Neural progenitor cell (in vitro differentiated cells): ENCODE results near the gene KLLN. TPM values are rescaled to one million over a fixed set of nuclear protein-coding genes. Genes with fewer than 3 reads are reported as not detected.

Experiments used
- DNase-seq: peaks from one replicate; pipeline ENCODE4 v3.0.0-alpha.2; 2016; ENCODE audit warnings: low spot score
- H2AFZ ChIP-seq: fragments of 200-600 bp; sonication (generic); replicated peaks from 2 replicates; pipeline ENCODE4 v1.6.1; 2016; ENCODE audit warnings: antibody characterized with exemption
- H3F3A ChIP-seq: fragments of 200-600 bp; sonication (generic); 2 replicates; pipeline ENCODE4 v1.6.1; 2016; ENCODE audit warnings: antibody characterized with exemption, low read depth
- H3K27ac ChIP-seq: fragments of 200-600 bp; sonication (generic); 2 replicates; pipeline ENCODE4 v1.5.1; 2016; ENCODE audit warnings: mild to moderate bottlenecking
- H3K27me3 ChIP-seq: fragments of 200-600 bp; sonication (generic); 2 replicates; pipeline ENCODE4 v1.6.1; 2016; ENCODE audit warnings: mild to moderate bottlenecking, moderate library complexity
- H3K36me3 ChIP-seq: fragments of 200-600 bp; sonication (generic); 2 replicates; pipeline ENCODE4 v1.5.1; 2016
- H3K4me1 ChIP-seq: fragments of 200-600 bp; sonication (generic); 2 replicates; pipeline ENCODE4 v1.6.1; 2016; ENCODE audit warnings: mixed run types
- H3K4me2 ChIP-seq: fragments of 200-600 bp; sonication (generic); 2 replicates; pipeline ENCODE4 v1.6.1; 2016
- H3K4me3 ChIP-seq: fragments of 200-600 bp; sonication (generic); 2 replicates; pipeline ENCODE4 v1.5.1; 2016
- H3K79me2 ChIP-seq: fragments of 200-600 bp; sonication (generic); 2 replicates; pipeline ENCODE4 v1.6.1; 2016; ENCODE audit warnings: low read depth
- H3K9ac ChIP-seq: fragments of 200-600 bp; sonication (generic); 2 replicates; pipeline ENCODE4 v1.6.1; 2016
- H3K9me3 ChIP-seq: fragments of 200-600 bp; sonication (generic); 2 replicates; pipeline ENCODE4 v1.5.1; 2016; ENCODE audit warnings: low read depth
- H4K20me1 ChIP-seq: fragments of 200-600 bp; sonication (generic); 2 replicates; pipeline ENCODE4 v1.6.1; 2016; ENCODE audit warnings: low read depth
- H3K27ac Mint-ChIP-seq: 3 replicates; pipeline ENCODE4 v1.8.0; 2021; ENCODE audit warnings: mixed read lengths
- H3K27me3 Mint-ChIP-seq: 2 replicates; pipeline ENCODE4 v1.8.0; 2022; ENCODE audit warnings: low read depth, mild to moderate bottlenecking, inconsistent platforms, moderate library complexity, mixed read lengths; ENCODE audit not compliant: insufficient read depth
- H3K36me3 Mint-ChIP-seq: 3 replicates; pipeline ENCODE4 v1.8.0; 2021; ENCODE audit warnings: mixed read lengths
- H3K4me1 Mint-ChIP-seq: 3 replicates; pipeline ENCODE4 v1.8.0; 2021; ENCODE audit warnings: mixed read lengths
- H3K4me3 Mint-ChIP-seq: 3 replicates; pipeline ENCODE4 v1.8.0; 2021; ENCODE audit warnings: mild to moderate bottlenecking, moderate library complexity, mixed read lengths
- H3K9me3 Mint-ChIP-seq: 3 replicates; pipeline ENCODE4 v1.8.0; 2020; ENCODE audit warnings: mixed read lengths
- CTCF ChIP-seq: fragments of 200-600 bp; sonication (generic); IDR thresholded peaks from 2 replicates; pipeline ENCODE4 v1.5.1; 2017; ENCODE audit warnings: antibody characterized with exemption, mild to moderate bottlenecking
- EZH2 ChIP-seq: fragments of 200-600 bp; sonication (generic); IDR thresholded peaks from 2 replicates; pipeline ENCODE4 v1.6.1; 2017; ENCODE audit warnings: antibody characterized with exemption, mild to moderate bottlenecking, moderate library complexity
- EZH2phosphoT487 ChIP-seq: fragments of 200-600 bp; sonication (generic); IDR thresholded peaks from 2 replicates; pipeline ENCODE4 v1.6.1; 2017; ENCODE audit warnings: antibody characterized with exemption
- total RNA-seq: library from RNA; depleted of rRNA; stranded (reverse); fragments of >200 nt; gene quantifications from 2 replicates; pipeline ENCODE4 v1.2.3, GENCODE V29; 2015; ENCODE audit warnings: low replicate concordance

The KLLN gene
- total RNA-seq, 1 donor from 2014 or later, result 1.5 TPM

DNA sequence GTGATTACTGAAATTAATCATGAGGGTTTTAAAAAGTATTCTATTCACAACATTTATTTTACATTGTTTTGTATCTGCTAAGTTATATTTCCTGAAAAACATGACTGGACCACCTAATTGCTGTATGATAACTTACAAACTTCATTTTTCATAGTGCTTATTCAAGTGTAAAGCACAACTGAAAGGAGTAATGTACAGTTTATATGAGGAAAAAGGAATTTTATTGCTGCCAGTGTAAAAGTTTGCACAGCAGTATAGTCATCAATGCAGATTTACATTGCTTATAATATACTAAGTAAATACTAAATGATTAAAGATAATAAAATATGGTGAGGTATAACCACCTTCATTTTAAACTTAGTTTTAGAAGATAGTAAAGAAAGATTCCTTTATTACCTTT, 4.1 kb upstream of the KLLN start:
- Histone ChIP-seq H3K4me3 (peak overlapping the region; percentile 95), H3K9ac (peak overlapping the region; percentile 52), H2AFZ (no peak overlapping the region), H3K36me3 (no peaks in the 10 kb centered on the region), H4K20me1 (peaks cover 60% of the 10 kb centered on the region), H3F3A (peaks cover 19% of the 10 kb centered on the region), H3K9me3 (no peaks in the 10 kb centered on the region), H3K79me2 (peaks cover 84% of the 10 kb centered on the region), H3K27ac (no peak overlapping the region), H3K27me3 (no peaks in the 10 kb centered on the region), H3K4me1 (peaks cover 24% of the 10 kb centered on the region), H3K4me2 (peak overlapping the region; percentile 87)
- Mint-ChIP-seq H3K9me3 (no peaks in the 10 kb centered on the region), H3K27me3 (no peaks in the 10 kb centered on the region), H3K4me1 (peaks cover 29% of the 10 kb centered on the region), H3K4me3 (peak overlapping the region; percentile 100), H3K36me3 (peaks cover 15% of the 10 kb centered on the region), H3K27ac (no peak overlapping the region)
- DNase-seq, result no peak
- TF ChIP-seq EZH2 (no peak), EZH2phosphoT487 (no peak), CTCF (no peak)

- Histone ChIP-seq H3K9me3 (no peaks in the 10 kb centered on the region), H3K27ac (no peak overlapping the region), H2AFZ (no peak overlapping the region), H3K9ac (peak overlapping the region; percentile 52), H3K79me2 (peaks cover 75% of the 10 kb centered on the region), H4K20me1 (peaks cover 60% of the 10 kb centered on the region), H3K27me3 (no peaks in the 10 kb centered on the region), H3K4me2 (peak overlapping the region; percentile 87), H3K4me3 (peak overlapping the region; percentile 95), H3F3A (peaks cover 26% of the 10 kb centered on the region), H3K4me1 (peaks cover 24% of the 10 kb centered on the region), H3K36me3 (no peaks in the 10 kb centered on the region)
- H3K4me3 Mint-ChIP-seq, result peak overlapping the region; percentile 100
- peaks cover 15% of the 10 kb centered on the region for H3K36me3 Mint-ChIP-seq
- no peak for TF ChIP-seq EZH2phosphoT487
- no peak for TF ChIP-seq CTCF
- TF ChIP-seq EZH2, result no peak
- H3K9me3 Mint-ChIP-seq, result no peaks in the 10 kb centered on the region
- peaks cover 30% of the 10 kb centered on the region for H3K4me1 Mint-ChIP-seq
- DNase-seq, result no peak
- peaks cover 3% of the 10 kb centered on the region for H3K27me3 Mint-ChIP-seq
- H3K27ac Mint-ChIP-seq, result peak overlapping the region; percentile 42
Measured at GRCh38 chr10:87866412-87866974, 3.2 kb upstream of the KLLN start.

GRCh38 chr10:87865241-87865881, 2.0 kb upstream of the KLLN start:
- Histone ChIP-seq H3F3A (peaks cover 32% of the 10 kb centered on the region), H3K9me3 (no peaks in the 10 kb centered on the region), H3K4me3 (peak overlapping the region; percentile 95), H3K27ac (no peak overlapping the region), H3K36me3 (no peaks in the 10 kb centered on the region), H3K4me1 (peaks cover 24% of the 10 kb centered on the region), H3K79me2 (peaks cover 63% of the 10 kb centered on the region), H4K20me1 (peaks cover 54% of the 10 kb centered on the region), H3K4me2 (peak overlapping the region; percentile 87), H2AFZ (no peak overlapping the region), H3K27me3 (no peaks in the 10 kb centered on the region), H3K9ac (peak overlapping the region; percentile 36)
- Mint-ChIP-seq H3K27ac (peak overlapping the region; percentile 26), H3K27me3 (peaks cover 3% of the 10 kb centered on the region), H3K36me3 (peaks cover 12% of the 10 kb centered on the region), H3K4me1 (peaks cover 33% of the 10 kb centered on the region), H3K4me3 (peak overlapping the region; percentile 100), H3K9me3 (no peaks in the 10 kb centered on the region)
- DNase-seq, result no peak
- TF ChIP-seq EZH2, result no peak
- no peak for TF ChIP-seq CTCF
- TF ChIP-seq EZH2phosphoT487, result no peak
